ENCODE results near the gene CALML3.

GRCh38 chr10:5549462-5550249 is 24.9 kb downstream of the CALML3 start:
- TF ChIP-seq, protein P1, sequence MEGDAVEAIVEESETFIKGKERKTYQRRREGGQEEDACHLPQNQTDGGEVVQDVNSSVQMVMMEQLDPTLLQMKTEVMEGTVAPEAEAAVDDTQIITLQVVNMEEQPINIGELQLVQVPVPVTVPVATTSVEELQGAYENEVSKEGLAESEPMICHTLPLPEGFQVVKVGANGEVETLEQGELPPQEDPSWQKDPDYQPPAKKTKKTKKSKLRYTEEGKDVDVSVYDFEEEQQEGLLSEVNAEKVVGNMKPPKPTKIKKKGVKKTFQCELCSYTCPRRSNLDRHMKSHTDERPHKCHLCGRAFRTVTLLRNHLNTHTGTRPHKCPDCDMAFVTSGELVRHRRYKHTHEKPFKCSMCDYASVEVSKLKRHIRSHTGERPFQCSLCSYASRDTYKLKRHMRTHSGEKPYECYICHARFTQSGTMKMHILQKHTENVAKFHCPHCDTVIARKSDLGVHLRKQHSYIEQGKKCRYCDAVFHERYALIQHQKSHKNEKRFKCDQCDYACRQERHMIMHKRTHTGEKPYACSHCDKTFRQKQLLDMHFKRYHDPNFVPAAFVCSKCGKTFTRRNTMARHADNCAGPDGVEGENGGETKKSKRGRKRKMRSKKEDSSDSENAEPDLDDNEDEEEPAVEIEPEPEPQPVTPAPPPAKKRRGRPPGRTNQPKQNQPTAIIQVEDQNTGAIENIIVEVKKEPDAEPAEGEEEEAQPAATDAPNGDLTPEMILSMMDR (conservative IDR thresholded peaks at IDR 0.05) = no peak
- no peak for TF ChIP-seq EZH2 (IDR thresholded peaks at IDR 0.05; ENCODE audit: low read depth)
